GM12892 (cell line): ENCODE data around the gene OGG1.

Experiments used
- POLR2A ChIP-seq: IDR thresholded peaks from 2 replicates; pipeline ENCODE4 v1.6.1; 2011; ENCODE audit warnings: low read depth, low read length, control low read depth
- POLR2AphosphoS5 ChIP-seq: IDR thresholded peaks from 2 replicates; pipeline ENCODE4 v1.6.1; 2011; ENCODE audit warnings: low read depth, low read length, control low read depth
- TAF1 ChIP-seq: IDR thresholded peaks from 2 replicates; pipeline ENCODE4 v1.6.1; 2011; ENCODE audit warnings: low read depth, mild to moderate bottlenecking, control low read depth, low read length, borderline replicate concordance

GRCh38 chr3:9762871-9763270 lies 13.1 kb downstream of the OGG1 start:
- no peak for TF ChIP-seq TAF1
- no peak for TF ChIP-seq POLR2A
- TF ChIP-seq POLR2AphosphoS5: no peak
